A549 (cell line): ENCODE data around the gene FAM20C. TPM values are rescaled to one million over a fixed set of nuclear protein-coding genes. Genes with fewer than 3 reads are reported as not detected.
A peak's percentile ranks its signal among the peaks of the same experiment; 100 is the strongest.

ENCODE experiments used
- ATAC-seq, 2 experiments: fragments of 200-7000 bp in 1 of 2; fragments of >200 bp in 1 of 2; cut with Nextera tagmentation in 1 of 2; cut with Tn5 transposase in 1 of 2; 3 replicates each; pipeline versions ENCODE4 v1.8.0 to v1.9.1; 2018 to 2020; ENCODE audit warnings: mild to moderate bottlenecking in 1 of 2, moderate library complexity in 1 of 2
- CTCF ChIA-PET: fragments of 300-600 bp; sonication (Branson Sonifier 250); formaldehyde crosslinking; extraction: SDS; loops from one replicate; lab custom pipeline; 2021; ENCODE audit warnings: antibody characterized with exemption, inconsistent platforms; lab: Yijun Ruan, JAX
- POLR2A ChIA-PET: fragments of 350-600 bp; formaldehyde crosslinking; extraction: SDS; loops from one replicate; lab custom pipeline; 2021; ENCODE audit warnings: antibody characterized with exemption, inconsistent platforms; lab: Yijun Ruan, JAX
- DNase-seq, 2 experiments: peaks; one replicate each; pipeline versions ENCODE4 v3.0.0 to v3.0.0-alpha.2; 2011 to 2016; ENCODE audit warnings: low read depth in 1 of 2, low spot score in 1 of 2
- FAIRE-seq: peaks from 2 replicates; lab custom pipeline; 2011; peaks lifted over from hg19 to GRCh38; lab: Jason Lieb, UNC
- H3K27ac ChIP-seq, 2 experiments: fragments of >200 bp; sonication (Bioruptor Twin); formaldehyde crosslinking; 3 replicates each; pipeline ENCODE4 v1.5.1; 2016 to 2017
- H3K4me1 ChIP-seq: fragments of >200 bp; sonication (Bioruptor Twin); formaldehyde crosslinking; 3 replicates; pipeline ENCODE4 v1.6.1; 2016
- H3K4me2 ChIP-seq: fragments of >200 bp; sonication (Bioruptor Twin); formaldehyde crosslinking; 3 replicates; pipeline ENCODE4 v1.6.1; 2016
- H3K4me3 ChIP-seq: fragments of >200 bp; sonication (Bioruptor Twin); formaldehyde crosslinking; 3 replicates; pipeline ENCODE4 v1.5.1; 2016
- H3K9me3 ChIP-seq: fragments of >200 bp; sonication (Bioruptor Twin); formaldehyde crosslinking; 3 replicates; pipeline ENCODE4 v1.6.1; 2016
- CEBPB ChIP-seq, 2 experiments: fragments of >200 bp in 1 of 2; sonication (Bioruptor Twin) in 1 of 2; formaldehyde crosslinking in 1 of 2; IDR thresholded peaks; 2 replicates each; pipeline ENCODE4 v1.6.1; 2012 to 2016
- CTCF ChIP-seq: fragments of >200 bp; sonication (Bioruptor Twin); formaldehyde crosslinking; IDR thresholded peaks from 3 replicates; pipeline ENCODE4 v1.5.1; 2016
- E2F6 ChIP-seq: IDR thresholded peaks from 2 replicates; pipeline ENCODE4 v1.6.1; 2012; ENCODE audit warnings: low read depth, borderline replicate concordance
- EHF ChIP-seq: fragments of 250-450 bp; sonication (Bioruptor Pico); IDR thresholded peaks from 2 replicates; pipeline ENCODE4 v1.5.0; 2020; ENCODE audit warnings: mild to moderate bottlenecking
- FOSB ChIP-seq: fragments of 250-450 bp; sonication (Bioruptor Pico); IDR thresholded peaks from 2 replicates; pipeline ENCODE4 v1.5.0; 2020; ENCODE audit warnings: mild to moderate bottlenecking, moderate library complexity
- HMGXB4 ChIP-seq: fragments of 250-450 bp; sonication (Bioruptor Pico); IDR thresholded peaks from 2 replicates; pipeline ENCODE4 v1.5.0; 2021; ENCODE audit warnings: mild to moderate bottlenecking, moderate library complexity, borderline replicate concordance
- HOXA7 ChIP-seq: fragments of 250-450 bp; sonication (Bioruptor Pico); IDR thresholded peaks from 2 replicates; pipeline ENCODE4 v1.5.0; 2020; ENCODE audit warnings: mild to moderate bottlenecking, moderate library complexity
- JUNB ChIP-seq: fragments of >200 bp; sonication (Bioruptor Twin); formaldehyde crosslinking; IDR thresholded peaks from 2 replicates; pipeline ENCODE4 v1.6.1; 2016
- KDM1A ChIP-seq: fragments of 200-600 bp; sonication (generic); IDR thresholded peaks from 2 replicates; pipeline ENCODE4 v1.6.1; 2016; ENCODE audit warnings: low read depth, mild to moderate bottlenecking
- MAFK ChIP-seq: fragments of 450-650 bp; IDR thresholded peaks from 2 replicates; pipeline ENCODE4 v1.6.1; 2014; ENCODE audit not compliant: partially characterized antibody
- MAX ChIP-seq: IDR thresholded peaks from 2 replicates; pipeline ENCODE4 v1.6.1; 2012
- MYC ChIP-seq: IDR thresholded peaks from 2 replicates; pipeline ENCODE4 v1.6.1; 2012; ENCODE audit warnings: mild to moderate bottlenecking, inconsistent platforms, low read length, improper control_type of control experiment, borderline replicate concordance
- NFE2L2 ChIP-seq: fragments of 150-350 bp; conservative IDR thresholded peaks from 2 replicates; pipeline ENCODE4 v1.6.1; 2014; ENCODE audit warnings: low read length
- NR3C1 ChIP-seq: fragments of >200 bp; sonication (Bioruptor Twin); formaldehyde crosslinking; IDR thresholded peaks from 3 replicates; pipeline ENCODE4 v1.6.1; 2017
- PBX3 ChIP-seq: IDR thresholded peaks from 2 replicates; pipeline ENCODE4 v1.6.1; 2012
- RARB ChIP-seq: fragments of 250-450 bp; sonication (Bioruptor Pico); IDR thresholded peaks from 2 replicates; pipeline ENCODE4 v1.8.0; 2021; ENCODE audit warnings: mild to moderate bottlenecking, moderate library complexity
- RCOR1 ChIP-seq: fragments of 150-350 bp; IDR thresholded peaks from 2 replicates; pipeline ENCODE4 v1.6.1; 2014; ENCODE audit warnings: antibody characterized with exemption, low read length, low read depth
- TP53 ChIP-seq: fragments of 250-450 bp; sonication (Bioruptor Pico); IDR thresholded peaks from 2 replicates; pipeline ENCODE4 v1.5.0; 2021; ENCODE audit warnings: mild to moderate bottlenecking, moderate library complexity
- USF2 ChIP-seq: fragments of 450-650 bp; IDR thresholded peaks from 2 replicates; pipeline ENCODE4 v1.6.1; 2014; ENCODE audit warnings: antibody characterized with exemption
- ZNF302 ChIP-seq: fragments of 250-450 bp; sonication (Bioruptor Pico); IDR thresholded peaks from 2 replicates; pipeline ENCODE4 v1.9.0; 2021; ENCODE audit warnings: inconsistent platforms, mild to moderate bottlenecking, moderate library complexity
- WGBS: methylation state at CpG from one replicate; pipeline ENCODE4 v1.1.6; 2017; ENCODE audit errors: missing lambda C conversion rate; 5-methylcytosine and 5-hydroxymethylcytosine counted together
- polyA plus RNA-seq, 4 experiments: library from polyadenylated mRNA; depleted of rRNA in 3 of 4; stranded (reverse); fragments of >200 nt; fragmentation: RNase III in 1 of 4; extraction: RNeasy Plus Mini Kit Qiagen cat#74134 plus additional on column Dnase treatment in 1 of 4; gene quantifications; 2 replicates in 3 of 4; 3 replicates in 1 of 4; pipeline ENCODE4 v1.2.3, GENCODE V29; 2011 to 2017

Gene FAM20C
- polyA plus RNA-seq, 2 of the 4 experiments (the other 2 are of a cell fraction), result 5.6 to 20.3 TPM

- Histone ChIP-seq H3K4me2 (no peak overlapping the region), H3K9me3 (no peaks in the 10 kb centered on the region), H3K27ac (no peak overlapping the region), H3K4me1 (peaks cover 15% of the 10 kb centered on the region), H3K4me3 (no peak overlapping the region)
- ATAC-seq (no peak), DNase-seq (no peak), FAIRE-seq (no peak)
- peak; percentile 56 for TF ChIP-seq MAFK
- TF ChIP-seq NFE2L2, result no peak
- no peak for TF ChIP-seq RARB
- CTCF ChIA-PET, result interaction anchor here (0.5 to 1.4 kb wide), 2 partner anchors 13 to 133 kb away, joined by 3 read pairs; no protein-coding TSS in a partner anchor
- WGBS, result 92% methylated on average over 6 of the region's 13 CpGs
- POLR2A ChIA-PET, result no interaction called here
Measured at GRCh38 chr7:196778-197321, 4.5 kb downstream of the FAM20C start.

GRCh38 chr7:197413-198335 lies 5.3 kb downstream of the FAM20C start:
- POLR2A ChIA-PET, result no interaction called here
- FAIRE-seq, result no peak
- H3K9me3 ChIP-seq, result no peaks in the 10 kb centered on the region
- CTCF ChIA-PET, result interaction anchor here (0.5 to 1.4 kb wide), 3 partner anchors 11 to 133 kb away, joined by 3 read pairs; no protein-coding TSS in a partner anchor
- no peak overlapping the region for H3K4me3 ChIP-seq
- TF ChIP-seq EHF (no peak), RCOR1 (no peak), HOXA7 (CRISPR knock-in tag) (no peak), NR3C1 (no peak), FOSB (CRISPR knock-in tag) (no peak), MAX (no peak), HMGXB4 (no peak), USF2 (no peak), KDM1A (no peak), ZNF302 (no peak), CEBPB (IDR thresholded peaks at IDR 0.05) (no peak), MYC (no peak), E2F6 (no peak), PBX3 (no peak), NFE2L2 (no peak), CTCF (no peak), TP53 (CRISPR knock-in tag) (no peak), JUNB (no peak), RARB (no peak)
- no peak overlapping the region for H3K4me2 ChIP-seq
- ATAC-seq, result no peak
- WGBS, result 91% methylated on average over 18 of the region's 22 CpGs
- H3K4me1 ChIP-seq, result peaks cover 15% of the 10 kb centered on the region
- no peak for DNase-seq
- no peak overlapping the region for H3K27ac ChIP-seq
